ENCODE measurements around the gene VAC14. TPM values are rescaled to one million over a fixed set of nuclear protein-coding genes. Genes with fewer than 3 reads are reported as not detected.
A peak's percentile ranks its signal among the peaks of the same experiment; 100 is the strongest.

Gene VAC14
- total RNA-seq, 4 donors from 2014 or later = 39.5 to 65.5 (median 45.4) TPM

- Histone ChIP-seq H3K9me3 (no peaks in the 10 kb centered on the region), H3K27ac (no peak overlapping the region), H3K27me3 (no peaks in the 10 kb centered on the region), H3K36me3 (peaks cover 21% of the 10 kb centered on the region), H3K4me3 (no peak overlapping the region), H3K4me1 (peaks cover 65% of the 10 kb centered on the region)
- TF ChIP-seq POLR2A (IDR thresholded peaks at IDR 0.05) (no peak), POLR2AphosphoS5 (IDR thresholded peaks at IDR 0.05) (no peak), EP300 (IDR thresholded peaks at IDR 0.05) (no peak)
- TF ChIP-seq, protein P1, sequence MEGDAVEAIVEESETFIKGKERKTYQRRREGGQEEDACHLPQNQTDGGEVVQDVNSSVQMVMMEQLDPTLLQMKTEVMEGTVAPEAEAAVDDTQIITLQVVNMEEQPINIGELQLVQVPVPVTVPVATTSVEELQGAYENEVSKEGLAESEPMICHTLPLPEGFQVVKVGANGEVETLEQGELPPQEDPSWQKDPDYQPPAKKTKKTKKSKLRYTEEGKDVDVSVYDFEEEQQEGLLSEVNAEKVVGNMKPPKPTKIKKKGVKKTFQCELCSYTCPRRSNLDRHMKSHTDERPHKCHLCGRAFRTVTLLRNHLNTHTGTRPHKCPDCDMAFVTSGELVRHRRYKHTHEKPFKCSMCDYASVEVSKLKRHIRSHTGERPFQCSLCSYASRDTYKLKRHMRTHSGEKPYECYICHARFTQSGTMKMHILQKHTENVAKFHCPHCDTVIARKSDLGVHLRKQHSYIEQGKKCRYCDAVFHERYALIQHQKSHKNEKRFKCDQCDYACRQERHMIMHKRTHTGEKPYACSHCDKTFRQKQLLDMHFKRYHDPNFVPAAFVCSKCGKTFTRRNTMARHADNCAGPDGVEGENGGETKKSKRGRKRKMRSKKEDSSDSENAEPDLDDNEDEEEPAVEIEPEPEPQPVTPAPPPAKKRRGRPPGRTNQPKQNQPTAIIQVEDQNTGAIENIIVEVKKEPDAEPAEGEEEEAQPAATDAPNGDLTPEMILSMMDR (IDR thresholded peaks at IDR 0.05) = no peak
- WGBS = 74% methylated on average over 12 of the region's 15 CpGs
- DNase-seq (ENCODE audit: low spot score in 2 of 2) = no peak
These were observed 53.0 kb downstream of the VAC14 start for GRCh38 chr16:70747703-70748631.

DNA sequence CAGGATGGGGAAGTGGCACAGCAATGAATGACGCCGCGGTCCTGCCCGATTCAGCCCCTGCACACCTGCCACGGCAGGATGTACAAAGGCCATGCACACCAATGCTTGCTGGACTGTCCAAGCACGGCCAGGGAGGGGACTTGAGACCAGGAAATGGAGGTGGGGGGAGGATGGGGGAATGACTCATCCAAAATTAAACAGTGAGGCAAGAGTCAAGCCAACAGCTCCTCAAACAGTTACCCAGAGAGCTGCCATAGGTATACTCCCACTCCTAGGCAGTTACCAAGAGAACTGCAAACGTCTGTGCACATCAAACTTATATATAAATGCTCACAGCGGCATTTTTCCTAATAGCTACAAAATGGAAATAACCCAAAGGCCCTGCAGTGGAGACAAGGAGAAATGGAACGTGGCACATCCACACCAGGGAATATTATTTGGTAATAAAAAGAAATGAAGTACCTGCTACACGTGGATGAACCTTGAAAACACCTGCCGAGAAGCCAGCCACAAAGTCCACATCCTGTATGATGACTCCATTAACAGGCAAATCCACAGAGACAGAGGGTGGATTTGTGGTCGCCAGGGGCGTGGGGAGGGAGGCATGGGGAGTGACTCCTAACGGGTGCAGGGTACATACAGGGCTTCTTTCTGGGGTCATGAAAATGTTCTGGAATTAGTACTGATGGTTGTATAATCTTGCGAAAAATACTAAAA, 54.1 kb downstream of the VAC14 start:
- DNase-seq (ENCODE audit: low spot score in 2 of 2) = peak in 1 of 2 donors; percentile 83
- Histone ChIP-seq H3K27me3 (no peaks in the 10 kb centered on the region), H3K4me1 (peaks cover 58% of the 10 kb centered on the region), H3K27ac (peak overlapping the region; percentile 73), H3K4me3 (no peak overlapping the region), H3K9me3 (no peaks in the 10 kb centered on the region), H3K36me3 (peaks cover 22% of the 10 kb centered on the region)
- WGBS = 68% methylated on average over 15 of the region's 15 CpGs
- TF ChIP-seq POLR2AphosphoS5 (IDR thresholded peaks at IDR 0.05) = no peak
- no peak for TF ChIP-seq POLR2A (IDR thresholded peaks at IDR 0.05)
- TF ChIP-seq, protein P1 (IDR thresholded peaks at IDR 0.05) = no peak
- no peak for TF ChIP-seq EP300 (IDR thresholded peaks at IDR 0.05)

DNA sequence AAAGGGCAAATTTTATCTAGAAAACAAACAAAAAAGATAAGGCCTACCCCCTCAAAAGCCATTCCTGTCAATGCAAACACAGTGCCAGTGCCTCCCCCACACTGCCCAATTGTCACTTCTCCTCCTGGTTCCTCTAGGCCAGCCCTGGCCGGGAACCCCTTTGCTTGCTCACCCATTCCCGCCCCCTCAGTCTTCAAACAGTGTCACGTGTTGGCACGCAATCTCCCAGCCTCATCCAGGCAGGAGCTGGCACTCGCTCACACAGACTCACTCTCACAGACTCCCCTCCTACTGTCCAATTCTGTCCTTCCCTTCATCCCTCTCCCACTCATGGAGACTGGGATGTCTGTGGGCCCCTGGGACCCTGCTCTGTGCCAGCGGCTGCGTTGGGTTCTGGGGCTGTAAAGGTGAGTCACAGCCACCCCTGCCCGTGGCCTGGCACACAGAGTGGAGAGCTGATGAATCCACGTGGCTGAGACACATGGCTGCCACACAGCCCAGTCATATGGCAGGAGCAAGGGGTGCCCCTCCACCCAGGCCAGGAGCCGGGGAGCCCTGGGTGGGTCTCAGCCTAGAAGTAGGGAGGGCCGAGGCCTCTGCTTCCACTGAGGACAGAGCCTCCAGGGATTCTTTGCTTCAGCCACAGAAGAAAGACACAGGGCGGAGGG, 54.8 kb downstream of the VAC14 start:
- peaks cover 27% of the 10 kb centered on the region for H3K36me3 ChIP-seq
- H3K9me3 ChIP-seq = no peaks in the 10 kb centered on the region
- peak in 1 of 3 donors; percentile 34 for TF ChIP-seq POLR2AphosphoS5 (IDR thresholded peaks at IDR 0.05)
- TF ChIP-seq POLR2A (IDR thresholded peaks at IDR 0.05) = no peak
- TF ChIP-seq, protein P1 (IDR thresholded peaks at IDR 0.05) = no peak
- peaks cover 58% of the 10 kb centered on the region for H3K4me1 ChIP-seq
- peak overlapping the region; percentile 73 for H3K27ac ChIP-seq
- H3K27me3 ChIP-seq = no peaks in the 10 kb centered on the region
- 30% methylated on average over 12 of the region's 12 CpGs for WGBS
- peak in 1 of 2 donors; percentile 93 for DNase-seq (ENCODE audit: low spot score in 2 of 2)
- no peak overlapping the region for H3K4me3 ChIP-seq

DNA sequence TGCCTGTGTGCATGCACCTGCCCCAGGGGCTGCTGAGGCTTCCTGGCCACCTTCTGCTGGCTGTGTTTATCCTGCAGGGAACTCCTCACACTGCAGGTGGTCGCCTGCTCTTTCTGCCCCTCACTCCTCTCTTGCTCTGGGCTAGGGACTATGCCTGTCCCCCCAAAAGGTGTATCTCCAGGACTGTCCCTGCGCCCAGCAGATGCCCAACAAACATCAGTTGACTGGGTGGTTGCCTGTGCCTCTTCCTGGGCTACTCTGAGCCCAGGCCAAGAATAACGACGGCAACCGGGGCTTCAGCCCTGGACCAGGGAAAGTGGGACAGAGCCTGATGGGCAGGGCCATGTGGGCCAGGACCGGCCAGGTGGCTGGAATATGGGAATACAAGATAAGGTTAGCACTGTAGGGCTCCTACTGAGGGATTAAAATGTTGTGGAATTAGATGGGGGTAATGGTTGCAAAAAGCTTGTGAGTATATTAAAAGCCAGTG, 55.4 kb downstream of the VAC14 start:
- WGBS = 88% methylated on average over 5 of the region's 6 CpGs
- Histone ChIP-seq H3K27ac (peak overlapping the region; percentile 73), H3K27me3 (no peaks in the 10 kb centered on the region), H3K36me3 (peaks cover 31% of the 10 kb centered on the region), H3K9me3 (no peaks in the 10 kb centered on the region), H3K4me3 (no peak overlapping the region), H3K4me1 (peaks cover 59% of the 10 kb centered on the region)
- TF ChIP-seq EP300 (IDR thresholded peaks at IDR 0.05) (no peak), POLR2AphosphoS5 (IDR thresholded peaks at IDR 0.05) (no peak), POLR2A (IDR thresholded peaks at IDR 0.05) (no peak)
- TF ChIP-seq, protein P1 (IDR thresholded peaks at IDR 0.05) = no peak
- no peak for DNase-seq (ENCODE audit: low spot score in 2 of 2)

Measured in suprapubic skin (tissue), 4 donors.